ENCODE measurements around the gene DEPDC1. TPM values are rescaled to one million over a fixed set of nuclear protein-coding genes. Genes with fewer than 3 reads are reported as not detected.
"Not testable (repeated sequence)": the region's sequence is repeated elsewhere in the genome, so short reads cannot be mapped to it uniquely, and the experiment has no call there.

DEPDC1 gene
- total and polyA plus RNA-seq, 12 donors, result 0.03 to 1.9 (median 0.24) TPM

DNA sequence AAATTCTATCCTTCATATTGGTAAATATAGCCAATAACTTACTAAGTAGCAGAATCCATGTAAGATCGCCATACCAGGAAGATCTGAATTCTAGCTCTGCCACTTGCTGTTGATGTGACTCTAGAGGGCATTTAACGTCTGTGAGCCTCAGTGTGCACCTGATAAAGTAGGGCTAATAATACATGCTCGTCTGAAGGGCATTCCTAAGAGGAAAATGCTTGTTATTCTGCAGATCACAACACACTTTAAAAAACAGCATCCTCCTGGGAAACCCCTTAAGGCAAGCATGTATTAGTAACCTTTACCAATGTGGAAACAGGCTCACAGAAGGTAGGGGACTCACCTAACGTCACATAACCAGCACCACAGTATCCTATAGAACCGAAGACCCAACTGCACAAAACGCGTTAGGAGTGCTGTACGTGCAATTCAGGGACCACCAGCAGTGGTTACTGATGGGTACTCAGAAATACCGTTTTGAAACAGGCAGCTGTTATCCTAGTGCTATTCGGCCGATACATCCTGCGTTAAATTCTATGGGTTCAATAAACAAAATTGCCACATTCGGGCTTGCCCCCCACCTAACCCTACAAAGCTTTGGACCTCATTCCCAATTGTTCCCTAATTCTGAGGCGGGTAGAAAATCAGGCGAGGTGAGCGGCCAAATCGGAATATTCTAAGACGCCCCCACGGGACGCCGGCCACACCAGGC, 758 bp downstream of the DEPDC1 start:
- no peak for DNase-seq
- Histone ChIP-seq H3K36me3 (no peaks in the 10 kb centered on the region), H3K4me1 (peaks cover 0 to 19% (median 14%) of the 10 kb centered on the region in 9 donors), H3K27me3 (no peaks in the 10 kb centered on the region), H3K4me3 (peak overlapping the region; percentile 15 to 72 (median 67)), H3K9me3 (no peaks in the 10 kb centered on the region), H3K27ac (peak overlapping the region in 1 of 10 donors; percentile 67)
- intact Hi-C loops (cut with DNase I), result no loop called here
- WGBS, 2 donors, result 7 to 9% methylated on average over 21 of the region's 21 CpGs
- ATAC-seq, result no peak
- TF ChIP-seq CTCF (IDR thresholded peaks at IDR 0.05), result no peak

- intact Hi-C loops (cut with DNase I), result no loop called here
- peak overlapping the region in 1 of 10 donors; percentile 71 for H3K4me3 ChIP-seq
- no peak for DNase-seq
- WGBS, 2 donors, result 65 to 82% methylated on average over 3 of the region's 3 CpGs
- H3K9me3 ChIP-seq, result no peaks in the 10 kb centered on the region
- H3K4me1 ChIP-seq, result peaks cover 0 to 19% (median 14%) of the 10 kb centered on the region in 9 donors
- TF ChIP-seq CTCF (IDR thresholded peaks at IDR 0.05), result no peak
- H3K27me3 ChIP-seq, result no peaks in the 10 kb centered on the region
- ATAC-seq, result no peak
- H3K36me3 ChIP-seq, result no peaks in the 10 kb centered on the region
- no peak overlapping the region for H3K27ac ChIP-seq
Measured at GRCh38 chr1:68495532-68495931, 1.4 kb downstream of the DEPDC1 start.

GRCh38 chr1:68493193-68493592, 3.7 kb downstream of the DEPDC1 start:
- no peaks in the 10 kb centered on the region for H3K27me3 ChIP-seq
- peaks cover 0 to 6% (median 0%) of the 10 kb centered on the region in 9 donors for H3K36me3 ChIP-seq
- H3K4me3 ChIP-seq, result no peak overlapping the region
- intact Hi-C loops (cut with DNase I), result no loop called here
- no peak for TF ChIP-seq CTCF (IDR thresholded peaks at IDR 0.05)
- DNase-seq (no peak), ATAC-seq (no peak)
- WGBS, 2 donors, result 94% methylated on average over 2 of the region's 2 CpGs
- H3K27ac ChIP-seq, result no peak overlapping the region
- peaks cover 0 to 19% (median 14%) of the 10 kb centered on the region in 9 donors for H3K4me1 ChIP-seq
- no peaks in the 10 kb centered on the region for H3K9me3 ChIP-seq

GRCh38 chr1:68492255-68492654, 4.6 kb downstream of the DEPDC1 start:
- H3K27me3 ChIP-seq; H3K27ac ChIP-seq; H3K4me3 ChIP-seq; intact Hi-C loops (cut with DNase I); H3K36me3 ChIP-seq; ATAC-seq; H3K9me3 ChIP-seq; DNase-seq: not testable (repeated sequence)
- WGBS, 2 donors, result 97 to 98% methylated on average over 6 of the region's 6 CpGs
- peaks cover 0 to 15% (median 11%) of the 10 kb centered on the region in 9 donors for H3K4me1 ChIP-seq

DNA sequence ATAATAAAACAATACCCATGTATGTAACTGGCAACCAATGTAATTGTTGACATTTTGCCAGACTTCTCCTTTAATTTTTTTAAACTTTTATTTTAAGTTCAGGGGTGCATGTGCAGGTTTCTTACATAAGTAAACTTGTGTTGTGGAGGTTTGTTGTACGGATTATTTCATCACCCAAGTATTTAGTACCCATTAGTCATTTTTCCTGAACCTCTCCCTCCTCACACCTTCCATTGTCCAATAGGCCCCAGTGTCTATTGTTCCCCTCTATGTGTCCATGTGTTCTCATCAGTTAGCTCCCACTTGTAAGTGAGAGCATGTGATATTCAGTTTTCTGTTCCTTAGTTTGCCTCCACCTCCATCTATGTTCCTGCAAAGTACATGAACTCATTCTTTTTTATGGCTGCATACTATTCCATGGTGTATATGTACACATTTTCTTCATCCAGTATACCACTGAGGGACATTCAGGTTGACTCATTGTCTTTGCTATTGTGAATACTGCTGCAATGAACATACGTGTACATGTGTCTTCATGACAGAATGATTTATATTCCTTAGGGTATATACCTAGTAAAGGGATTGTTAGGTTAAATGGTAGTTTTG, 6.7 kb downstream of the DEPDC1 start:
- intact Hi-C loops (cut with DNase I), result no loop called here
- H3K27me3 ChIP-seq, result no peaks in the 10 kb centered on the region
- no peak for ATAC-seq
- H3K27ac ChIP-seq, result no peak overlapping the region
- H3K4me3 ChIP-seq, result no peak overlapping the region
- TF ChIP-seq CTCF (IDR thresholded peaks at IDR 0.05), result no peak
- DNase-seq, result no peak
- no peaks in the 10 kb centered on the region for H3K9me3 ChIP-seq
- no peaks in the 10 kb centered on the region for H3K4me1 ChIP-seq
- peaks cover 0 to 21% (median 0%) of the 10 kb centered on the region in 9 donors for H3K36me3 ChIP-seq
- WGBS, 2 donors, result 95 to 97% methylated on average over 2 of the region's 2 CpGs

Data from heart right ventricle (tissue), 16 donors.